IMR-90 (cell line): ENCODE results near the gene ACBD3. TPM values are rescaled to one million over a fixed set of nuclear protein-coding genes. Genes with fewer than 3 reads are reported as not detected.

Experiments used
- ATAC-seq: fragments of 200-7000 bp; cut with Tn5 transposase; 2 replicates; pipeline ENCODE4 v1.9.1; 2020; ENCODE audit warnings: low read depth, mild to moderate bottlenecking, moderate library complexity
- BruUV-seq: library from RNA; stranded (reverse); fragments of 400-500 nt; replicated peaks from 2 replicates; lab custom pipeline; 2021; lab: Mats Ljungman, UMichigan
- CTCF ChIA-PET: fragments of 300-600 bp; formaldehyde crosslinking; extraction: SDS; loops from one replicate; lab custom pipeline; 2021; ENCODE audit warnings: antibody characterized with exemption; lab: Yijun Ruan, JAX
- POLR2A ChIA-PET: fragments of 300-600 bp; sonication (Branson Sonifier 250); formaldehyde crosslinking; loops from one replicate; lab custom pipeline; 2022; ENCODE audit warnings: antibody characterized with exemption; ENCODE audit not compliant: unreplicated experiment; lab: Charles Lee
- DNase-seq: peaks from one replicate; pipeline ENCODE4 v3.0.0; 2013
- H2AFZ ChIP-seq: replicated peaks from 2 replicates; pipeline ENCODE3; 2013; ENCODE audit warnings: low read length, mild to moderate bottlenecking; ENCODE audit not compliant: poor library complexity
- H2AK5ac ChIP-seq: 2 replicates; pipeline ENCODE4 v1.6.1; 2013; ENCODE audit warnings: low read depth, low read length, inconsistent platforms
- H2AK9ac ChIP-seq: replicated peaks from 2 replicates; pipeline ENCODE3; 2013; ENCODE audit warnings: mild to moderate bottlenecking, low read depth, low read length, moderate library complexity; ENCODE audit not compliant: poor library complexity
- H2BK120ac ChIP-seq: 2 replicates; pipeline ENCODE4 v1.6.1; 2013; ENCODE audit warnings: low read depth, low read length, inconsistent platforms
- H2BK15ac ChIP-seq: 3 replicates; pipeline ENCODE4 v1.6.1; 2013; ENCODE audit warnings: low read depth, low read length, inconsistent platforms
- H2BK20ac ChIP-seq: 2 replicates; pipeline ENCODE4 v1.6.1; 2013; ENCODE audit warnings: low read depth, mild to moderate bottlenecking, inconsistent platforms, low read length, moderate library complexity
- H2BK5ac ChIP-seq: 2 replicates; pipeline ENCODE4 v1.6.1; 2013; ENCODE audit warnings: mild to moderate bottlenecking, low read depth, low read length, inconsistent platforms; ENCODE audit not compliant: poor library complexity, severe bottlenecking
- H3K14ac ChIP-seq: replicated peaks from 2 replicates; pipeline ENCODE4 v1.6.1; 2013; ENCODE audit warnings: low read depth, low read length, inconsistent platforms
- H3K18ac ChIP-seq: 2 replicates; pipeline ENCODE4 v1.6.1; 2013; ENCODE audit warnings: low read depth, low read length, control low read depth
- H3K23ac ChIP-seq: 2 replicates; pipeline ENCODE4 v1.6.1; 2013; ENCODE audit warnings: low read depth, low read length, inconsistent platforms
- H3K27ac ChIP-seq: 2 replicates; pipeline ENCODE4 v1.5.1; 2013; ENCODE audit warnings: mild to moderate bottlenecking, control low read depth, low read length; ENCODE audit not compliant: insufficient read depth
- H3K27me3 ChIP-seq: 2 replicates; pipeline ENCODE4 v1.6.1; 2013; ENCODE audit warnings: low read length; ENCODE audit not compliant: control insufficient read depth, insufficient read depth
- H3K36me3 ChIP-seq: 2 replicates; pipeline ENCODE4 v1.6.1; 2013; ENCODE audit warnings: low read length, mixed read lengths; ENCODE audit not compliant: control insufficient read depth, insufficient read depth
- H3K4ac ChIP-seq: 2 replicates; pipeline ENCODE4 v1.6.1; 2013; ENCODE audit warnings: low read depth, low read length, inconsistent platforms
- H3K4me1 ChIP-seq: 2 replicates; pipeline ENCODE4 v1.6.1; 2013; ENCODE audit warnings: low read length, mixed read lengths; ENCODE audit not compliant: control insufficient read depth, insufficient read depth
- H3K4me2 ChIP-seq: 2 replicates; pipeline ENCODE4 v1.6.1; 2013; ENCODE audit warnings: low read depth, mild to moderate bottlenecking, control low read depth, low read length, moderate library complexity
- H3K4me3 ChIP-seq: 2 replicates; pipeline ENCODE4 v1.5.1; 2013; ENCODE audit warnings: low read depth, mild to moderate bottlenecking, control low read depth, low read length, moderate library complexity; ENCODE audit not compliant: insufficient read depth
- H3K56ac ChIP-seq: 2 replicates; pipeline ENCODE4 v1.6.1; 2013; ENCODE audit warnings: low read length, inconsistent platforms; ENCODE audit not compliant: insufficient read depth; ENCODE audit errors: extremely low read depth
- H3K79me1 ChIP-seq, 2 experiments: 2 replicates each; pipeline ENCODE4 v1.6.1; 2013; ENCODE audit warnings: low read length in 2 of 2, inconsistent platforms in 1 of 2, low read depth in 1 of 2
- H3K9ac ChIP-seq: 2 replicates; pipeline ENCODE4 v1.6.1; 2013; ENCODE audit warnings: low read depth, low read length, control low read depth
- H3K9me1 ChIP-seq: 2 replicates; pipeline ENCODE4 v1.6.1; 2013; ENCODE audit warnings: low read length, inconsistent platforms; ENCODE audit not compliant: insufficient read depth
- H3K9me3 ChIP-seq: 2 replicates; pipeline ENCODE4 v1.6.1; 2013; ENCODE audit warnings: low read length; ENCODE audit not compliant: control insufficient read depth, insufficient read depth
- H4K20me1 ChIP-seq: 2 replicates; pipeline ENCODE4 v1.6.1; 2013; ENCODE audit warnings: low read length, inconsistent platforms; ENCODE audit not compliant: insufficient read depth
- H4K5ac ChIP-seq: 2 replicates; pipeline ENCODE4 v1.6.1; 2013; ENCODE audit warnings: mild to moderate bottlenecking, low read depth, low read length, control low read depth
- H4K8ac ChIP-seq, 2 experiments: 2 replicates each; pipeline ENCODE4 v1.6.1; 2013; ENCODE audit warnings: low read depth in 2 of 2, low read length in 2 of 2, control low read depth in 1 of 2, inconsistent platforms in 1 of 2
- H4K91ac ChIP-seq: 2 replicates; pipeline ENCODE4 v1.6.1; 2013; ENCODE audit warnings: low read depth, low read length, inconsistent platforms; ENCODE audit not compliant: insufficient read depth
- CEBPB ChIP-seq: IDR thresholded peaks from 2 replicates; pipeline ENCODE4 v1.6.1; 2012; ENCODE audit warnings: low read depth, low read length, improper control_type of control experiment
- RAD21 ChIP-seq: IDR thresholded peaks from 2 replicates; pipeline ENCODE4 v1.6.1; 2012; ENCODE audit warnings: low read length, improper control_type of control experiment
- WGBS, 2 experiments: methylation state at CpG; one replicate each; pipeline versions ENCODE4 v1.1.5 to v1.1.7; 2013; ENCODE audit warnings: missing lambda C conversion rate in 2 of 2; ENCODE audit not compliant: insufficient read length in 1 of 2; ENCODE audit errors: extremely low coverage in 2 of 2; 5-methylcytosine and 5-hydroxymethylcytosine counted together
- dilution Hi-C: fragments of 300-500 bp; cut with HindIII; formaldehyde crosslinking; loops from one replicate; pipeline ENCODE4 v1.14.3; 2018; ENCODE audit warnings: low sequenced_read_pairs; ENCODE audit not compliant: unreplicated experiment
- in situ Hi-C: fragments of 300-500 bp; cut with MboI; formaldehyde crosslinking; loops from 3 replicates; pipeline ENCODE4 v1.14.3; 2019; ENCODE audit warnings: low sequenced_read_pairs, inconsistent platforms, mixed read lengths
- intact Hi-C: fragments of 100-400 bp; cut with micrococcal nuclease; formaldehyde crosslinking; loops from 2 replicates; pipeline ENCODE4 v1.10.0; 2022
- polyA plus RNA-seq, 3 experiments: library from polyadenylated mRNA; depleted of rRNA; stranded (reverse); fragments of >200 nt; gene quantifications; 2 replicates each; pipeline ENCODE4 v1.2.3, GENCODE V29; 2012; ENCODE audit warnings: low replicate concordance in 1 of 3
- total RNA-seq: library from RNA; depleted of rRNA; stranded (reverse); fragments of >200 nt; gene quantifications from 2 replicates; pipeline ENCODE4 v1.2.3, GENCODE V29; 2012

Gene ACBD3
- total and polyA plus RNA-seq, 2 of the 4 experiments (the other 2 are of a cell fraction) = 30.3 to 59.7 TPM

- peaks cover 7% of the 10 kb centered on the region; the same call in 1 of the 2 replicates for H3K36me3 ChIP-seq
- TF ChIP-seq CEBPB (peak; percentile 78), RAD21 (no peak)
- H3K23ac ChIP-seq = peak overlapping the region; percentile 95
- H3K27ac ChIP-seq = peak overlapping the region; percentile 36; the same call in 1 of the 2 replicates
- H3K4me2 ChIP-seq = peak overlapping the region; percentile 100
- intact Hi-C loops = loop anchor here (1.0 kb wide), 1 partner anchor 124 kb away; the partner anchor contains the start of gene LIN9
- WGBS, 2 experiments = 50% methylated on average over 3 of the region's 14 CpGs; no CpG with 5 or more reads in 1 of the 2 experiments
- peak; percentile 26 for DNase-seq
- no peak overlapping the region; the same call in 1 of the 2 replicates for H2AK5ac ChIP-seq
- peak overlapping the region; percentile 100 for H2AK9ac ChIP-seq
- ATAC-seq = no peak
- peak overlapping the region; percentile 94 for H3K14ac ChIP-seq
- peak overlapping the region; percentile 54; the same call in 1 of the 2 replicates for H4K91ac ChIP-seq
- H2BK20ac ChIP-seq = no peak overlapping the region
- peak overlapping the region; percentile 99 for H3K4me3 ChIP-seq
- H4K20me1 ChIP-seq = peaks cover 51% of the 10 kb centered on the region
- H3K79me1 ChIP-seq = peaks cover 3 to 20% of the 10 kb centered on the region in 2 experiments; a peak in 2 of 4 replicates
- ChIA-PET CTCF (interaction anchor here (0.5 to 1.2 kb wide), 4 partner anchors 15 to 154 kb away, joined by 3 to 6 read pairs (median 4); no protein-coding TSS in a partner anchor), POLR2A (interaction anchor here (0.6 kb wide), 1 partner anchor 757 kb away, joined by 4 read pairs; no protein-coding TSS in a partner anchor)
- peak overlapping the region in 1 of 2 experiments; percentile 85; a peak in 2 of 4 replicates for H4K8ac ChIP-seq
- peak overlapping the region; percentile 94 for H3K4ac ChIP-seq
- H2BK120ac ChIP-seq = no peak overlapping the region
- H3K9ac ChIP-seq = peak overlapping the region; percentile 89
- H2AFZ ChIP-seq = no peak overlapping the region
- dilution Hi-C loops = no loop called here
- H3K9me1 ChIP-seq = peaks cover 8% of the 10 kb centered on the region; the same call in 1 of the 2 replicates
- H3K27me3 ChIP-seq = no peaks in the 10 kb centered on the region
- peak overlapping the region; percentile 56; the same call in 1 of the 2 replicates for H3K56ac ChIP-seq
- in situ Hi-C loops = no loop called here
- peak overlapping the region; percentile 41; the same call in 1 of the 2 replicates for H3K18ac ChIP-seq
- BruUV-seq = TSS peak; percentile 49
- peak overlapping the region; percentile 93 for H2BK5ac ChIP-seq
- H2BK15ac ChIP-seq = no peak overlapping the region
- peak overlapping the region; percentile 25; the same call in 1 of the 2 replicates for H4K5ac ChIP-seq
- no peaks in the 10 kb centered on the region for H3K9me3 ChIP-seq
- H3K4me1 ChIP-seq = peaks cover 6% of the 10 kb centered on the region; the same call in 1 of the 2 replicates
These were observed 1.2 kb downstream of the ACBD3 start for GRCh38 chr1:226185141-226186036.
